Tongue (tissue), 2 donors: ENCODE results near the gene TCN2. TPM values are rescaled to one million over a fixed set of nuclear protein-coding genes. Genes with fewer than 3 reads are reported as not detected.
"Not testable (repeated sequence)": the region's sequence is repeated elsewhere in the genome, so short reads cannot be mapped to it uniquely, and the experiment has no call there.

ENCODE experiments used
- DNase-seq: peaks from one replicate; pipeline ENCODE4 v3.0.0-alpha.2; 2015
- total RNA-seq: library from RNA; depleted of rRNA; stranded (reverse); fragments of >200 nt; gene quantifications from one replicate; pipeline ENCODE4 v1.2.3, GENCODE V29; 2014

TCN2 gene
- total RNA-seq, 1 donor from 2014 or later, result 6.7 TPM

GRCh38 chr22:30611197-30611596 lies 4.2 kb downstream of the TCN2 start:
- DNase-seq, result no peak

DNA sequence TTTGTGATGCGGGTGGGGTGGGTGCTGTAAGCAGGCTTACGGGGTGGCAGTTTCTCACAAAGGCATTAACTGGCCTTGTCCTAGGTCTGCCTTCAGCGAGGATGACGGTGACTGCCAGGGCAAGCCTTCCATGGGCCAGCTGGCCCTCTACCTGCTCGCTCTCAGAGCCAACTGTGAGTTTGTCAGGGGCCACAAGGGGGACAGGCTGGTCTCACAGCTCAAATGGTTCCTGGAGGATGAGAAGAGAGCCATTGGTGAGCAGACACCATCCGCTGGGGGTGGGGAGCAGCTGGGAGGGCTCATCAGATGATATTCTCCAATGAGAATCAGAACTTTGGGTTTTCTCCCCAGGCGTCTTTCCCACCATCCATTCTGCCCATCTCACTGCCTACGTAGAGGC lies 5.8 kb downstream of the TCN2 start:
- no peak for DNase-seq

DNA sequence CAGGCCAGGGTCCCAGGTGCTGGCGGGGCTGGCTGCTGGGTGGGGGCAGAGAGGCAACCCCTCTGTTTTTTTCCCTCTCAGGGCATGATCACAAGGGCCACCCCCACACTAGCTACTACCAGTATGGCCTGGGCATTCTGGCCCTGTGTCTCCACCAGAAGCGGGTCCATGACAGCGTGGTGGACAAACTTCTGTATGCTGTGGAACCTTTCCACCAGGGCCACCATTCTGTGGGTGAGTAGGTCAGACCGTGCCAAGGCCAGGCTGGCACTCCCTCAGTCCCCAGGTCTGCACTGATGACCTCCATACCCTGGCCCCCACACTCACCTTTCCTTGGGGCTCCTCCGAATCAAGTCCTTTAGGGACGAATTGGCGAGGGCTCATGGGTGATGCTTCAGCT lies 7.3 kb downstream of the TCN2 start:
- no peak for DNase-seq

DNA sequence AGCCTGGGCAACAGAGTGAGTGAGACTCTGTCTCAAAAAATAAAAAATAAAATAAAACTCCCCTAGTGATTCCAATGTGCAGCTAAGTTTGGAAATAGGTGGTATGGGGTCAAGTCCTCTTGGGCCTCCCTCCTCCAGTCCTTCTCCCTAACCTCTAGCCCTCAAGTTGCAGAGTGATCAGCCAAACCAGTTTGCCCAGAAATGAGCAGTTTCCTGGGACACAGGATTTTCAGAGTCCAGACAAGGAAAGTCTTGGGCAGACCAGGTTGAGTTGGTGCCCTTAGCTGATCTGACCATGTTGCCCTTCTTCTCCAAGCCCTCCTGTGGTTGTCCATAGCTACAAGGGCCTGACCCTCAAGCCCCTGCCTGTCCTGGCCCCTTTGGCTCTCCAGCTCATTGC lies 7.9 kb downstream of the TCN2 start:
- DNase-seq, result no peak

- DNase-seq, result no peak
Observed at GRCh38 chr22:30615543-30615954, 8.6 kb downstream of the TCN2 start.

DNA sequence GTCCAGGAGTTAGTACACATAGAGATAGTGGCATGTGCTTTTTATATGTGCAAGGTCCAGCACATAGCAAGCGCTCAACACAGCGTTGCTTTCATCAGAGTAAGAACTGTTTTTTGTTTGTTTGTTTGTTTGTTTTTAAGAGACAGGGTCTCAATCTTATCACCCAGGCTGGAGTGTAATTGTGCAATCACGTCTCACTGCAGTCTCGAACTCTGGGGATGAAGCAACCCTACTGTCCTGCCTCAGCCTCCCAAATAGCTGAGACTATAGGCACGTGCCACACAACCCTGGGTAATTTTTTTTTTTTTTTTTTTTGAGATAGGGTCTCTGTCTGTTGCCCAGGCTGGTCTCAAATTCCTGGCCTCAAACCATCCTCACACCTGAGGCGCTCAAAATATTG lies 10.8 kb downstream of the TCN2 start:
- DNase-seq, result no peak

GRCh38 chr22:30619909-30620308 lies 12.9 kb downstream of the TCN2 start:
- not testable (repeated sequence) for DNase-seq

DNA sequence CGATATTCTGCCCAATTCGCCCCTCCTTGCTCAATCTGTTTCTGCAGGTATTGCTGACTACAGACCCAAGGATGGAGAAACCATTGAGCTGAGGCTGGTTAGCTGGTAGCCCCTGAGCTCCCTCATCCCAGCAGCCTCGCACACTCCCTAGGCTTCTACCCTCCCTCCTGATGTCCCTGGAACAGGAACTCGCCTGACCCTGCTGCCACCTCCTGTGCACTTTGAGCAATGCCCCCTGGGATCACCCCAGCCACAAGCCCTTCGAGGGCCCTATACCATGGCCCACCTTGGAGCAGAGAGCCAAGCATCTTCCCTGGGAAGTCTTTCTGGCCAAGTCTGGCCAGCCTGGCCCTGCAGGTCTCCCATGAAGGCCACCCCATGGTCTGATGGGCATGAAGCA lies 19.4 kb downstream of the TCN2 start:
- no peak for DNase-seq

DNA sequence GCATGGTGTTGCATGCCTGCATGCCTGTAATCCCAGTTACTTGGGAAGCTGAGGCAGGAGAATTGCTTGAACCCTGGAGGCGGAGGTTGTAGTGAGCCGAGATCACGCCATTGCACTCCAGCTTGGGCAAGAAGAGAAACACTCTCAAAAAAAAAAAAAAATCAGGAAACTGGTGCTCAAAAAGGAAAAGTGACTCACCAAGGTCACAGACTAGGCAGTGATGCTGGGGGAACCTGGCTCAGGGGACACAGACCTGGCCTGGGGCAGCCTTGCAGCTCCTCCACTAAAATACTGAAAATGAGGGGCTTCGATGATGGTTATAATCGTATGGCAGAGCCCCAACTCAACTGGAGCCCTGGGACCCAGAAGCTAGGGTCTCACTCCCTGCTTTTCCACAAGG lies 20.5 kb downstream of the TCN2 start:
- no peak for DNase-seq

GRCh38 chr22:30628491-30628890 lies 21.5 kb downstream of the TCN2 start:
- peak; percentile 37 for DNase-seq

- DNase-seq, result not testable (repeated sequence)
Observed at GRCh38 chr22:30631469-30631868, 24.5 kb downstream of the TCN2 start.

DNA sequence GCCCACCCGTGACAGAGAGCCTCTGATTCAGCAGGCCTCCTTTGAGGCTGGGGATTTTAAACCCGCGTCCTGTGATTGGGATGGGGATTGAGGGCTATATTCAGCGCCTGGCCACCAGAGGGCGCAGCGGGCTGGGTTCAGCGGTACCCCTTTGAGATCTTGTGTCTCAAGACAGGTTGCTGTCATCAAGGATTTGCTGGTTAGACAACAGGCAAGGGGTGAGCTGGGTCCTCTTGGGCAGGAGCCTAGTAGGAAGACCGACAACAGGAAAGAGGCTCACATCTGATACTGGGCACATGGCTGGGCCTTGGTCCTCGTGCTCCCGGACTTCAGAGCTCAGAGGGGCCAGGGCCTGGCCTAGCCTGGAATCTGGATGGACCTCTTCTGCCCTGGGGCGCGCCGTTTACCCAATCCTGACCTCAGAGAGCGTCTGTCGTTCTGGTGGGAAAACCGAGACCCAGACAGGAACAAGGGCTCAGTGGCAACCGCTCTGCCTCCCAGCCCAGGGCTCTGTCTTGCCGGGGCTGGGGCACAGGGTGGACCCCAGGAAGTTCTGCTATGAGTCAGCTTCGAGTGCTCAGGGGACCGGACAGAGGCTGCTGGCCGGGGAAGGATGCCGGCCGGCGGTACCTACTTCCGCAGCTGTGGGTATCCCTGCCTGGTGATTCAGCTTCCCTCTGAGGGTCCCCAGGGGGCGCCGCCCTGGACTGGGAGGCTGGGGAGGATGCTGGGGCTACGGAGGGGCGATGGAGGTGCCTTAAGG lies 27.7 kb downstream of the TCN2 start:
- DNase-seq, result peak; percentile 91

DNA sequence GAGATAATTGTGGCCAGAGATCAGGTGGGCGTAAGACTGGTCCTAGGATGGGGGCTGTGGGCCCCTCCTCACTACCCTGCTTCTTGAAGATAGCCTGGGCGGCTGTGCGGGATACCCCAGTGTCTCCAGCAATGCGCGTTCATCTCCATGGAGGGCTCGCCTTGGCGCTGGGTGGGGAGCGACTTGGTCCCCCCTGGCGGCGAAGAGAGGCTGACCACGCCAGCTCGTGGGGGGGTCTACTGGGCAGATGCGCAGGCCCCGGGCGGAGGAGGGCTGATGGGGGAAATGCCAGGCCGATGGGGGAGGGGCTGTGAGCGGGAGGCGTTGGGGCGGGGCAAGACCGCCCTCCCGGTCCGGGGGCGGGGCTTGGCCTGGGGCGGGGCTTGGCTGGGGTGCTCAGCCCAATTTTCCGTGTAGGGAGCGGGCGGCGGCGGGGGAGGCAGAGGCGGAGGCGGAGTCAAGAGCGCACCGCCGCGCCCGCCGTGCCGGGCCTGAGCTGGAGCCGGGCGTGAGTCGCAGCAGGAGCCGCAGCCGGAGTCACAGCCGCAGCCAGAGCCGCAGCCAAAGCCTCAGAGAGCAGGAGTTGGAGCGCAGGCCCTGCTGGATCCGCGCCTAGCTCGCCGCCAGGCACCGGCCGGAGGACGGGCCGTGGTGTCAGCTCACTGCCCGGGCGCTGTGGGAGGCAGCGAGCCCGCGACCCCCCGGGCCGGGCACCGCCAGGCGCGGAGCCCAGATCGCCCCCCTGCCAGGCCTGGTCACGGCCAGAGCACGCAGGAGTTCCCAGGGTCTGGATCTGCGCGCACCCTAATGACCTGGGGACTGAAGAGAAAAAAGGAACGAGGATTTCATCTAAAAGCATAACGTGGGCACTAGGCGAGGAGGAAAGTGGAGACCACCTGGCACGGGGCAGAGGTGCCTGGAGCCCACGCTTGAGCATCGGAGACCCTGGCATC lies 28.6 kb downstream of the TCN2 start, which contains the start of gene SLC35E4:
TSS of gene SLC35E4 (plus strand) at position 509 of the 953 bp plus-strand sequence. CDS start 670 bp downstream, outside the sequence.
- DNase-seq, result peak; percentile 95

GRCh38 chr22:30636226-30637077 lies 29.5 kb downstream of the TCN2 start:
- no peak for DNase-seq

DNA sequence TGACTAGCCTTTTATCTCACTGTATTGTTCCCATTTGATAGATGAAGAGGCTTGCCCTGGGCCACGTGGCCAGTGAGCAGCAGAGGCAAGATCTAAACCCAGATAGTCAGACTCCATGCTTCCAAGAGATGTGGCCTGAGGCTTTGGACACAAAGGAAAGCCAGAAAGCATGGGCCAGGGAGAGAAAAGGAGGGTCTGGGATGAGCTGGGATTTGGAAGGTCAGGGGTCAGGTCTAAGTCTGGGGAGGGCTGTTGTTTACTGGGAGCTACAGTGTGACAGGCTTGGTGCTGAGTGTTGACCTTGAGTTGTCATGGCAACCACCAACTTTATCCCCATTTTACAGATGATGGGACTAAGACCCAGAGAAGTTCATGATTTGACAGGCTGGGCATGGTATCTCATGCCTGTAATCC lies 30.7 kb downstream of the TCN2 start:
- DNase-seq, result no peak

DNA sequence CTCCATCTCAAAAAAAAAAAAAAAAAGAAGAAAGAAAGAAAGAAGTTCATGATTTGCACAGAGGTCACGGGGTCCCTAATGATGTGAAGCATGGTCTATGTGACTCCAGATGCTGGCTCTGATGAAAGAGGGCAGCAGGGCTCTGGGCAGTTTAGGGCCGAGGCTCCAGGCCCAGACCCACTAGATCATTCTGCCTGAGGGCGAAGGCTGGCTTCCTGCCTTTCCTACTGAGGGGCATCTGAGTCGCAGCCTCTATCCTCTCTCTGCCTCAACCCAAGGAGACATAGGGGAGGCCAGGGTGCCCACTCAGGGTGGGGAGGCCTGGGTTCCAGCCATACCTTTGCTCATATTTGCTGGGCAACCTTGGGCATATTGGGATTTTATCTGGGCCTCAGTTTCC lies 33.4 kb downstream of the TCN2 start:
- no peak for DNase-seq

GRCh38 chr22:30640839-30641430 lies 34.0 kb downstream of the TCN2 start:
- DNase-seq, result no peak

DNA sequence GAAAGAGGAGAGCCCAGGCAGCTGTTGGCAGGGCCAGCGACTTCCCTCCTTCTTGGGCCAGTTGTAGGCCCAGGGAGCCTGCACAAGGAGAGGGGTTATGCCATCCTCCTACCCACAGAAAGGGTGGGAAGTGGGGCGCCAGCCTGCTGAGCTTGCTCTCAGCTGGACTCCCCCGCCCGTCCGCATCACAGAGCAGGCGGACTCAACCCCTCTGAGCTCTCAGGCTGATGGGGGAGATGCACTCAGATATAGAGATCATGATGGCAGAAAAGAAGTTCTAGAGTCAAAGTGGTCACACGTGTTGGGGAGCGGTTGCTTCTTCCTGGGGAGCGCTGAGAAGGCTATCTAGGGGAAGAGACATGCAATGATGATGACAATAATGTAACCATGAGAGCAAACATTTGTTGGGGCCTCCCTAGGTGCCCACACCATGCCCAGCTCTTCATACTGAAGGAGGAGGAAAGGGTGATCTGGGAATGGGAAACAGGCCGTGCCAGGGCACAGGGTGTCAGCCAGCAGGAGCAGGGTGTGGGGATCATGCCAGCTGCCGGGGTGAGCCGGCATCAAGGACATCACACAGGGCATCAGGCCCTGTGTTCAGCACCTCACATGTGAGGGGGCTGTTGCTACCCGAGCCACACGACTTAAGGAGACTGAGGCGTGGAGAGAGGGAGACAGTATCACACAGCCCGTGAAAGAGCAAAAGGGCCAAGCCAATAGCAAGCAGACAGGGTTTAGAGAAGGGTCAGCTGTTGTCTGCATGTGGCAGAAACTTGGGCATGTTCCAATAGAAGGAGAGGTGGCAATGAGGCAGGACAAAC lies 36.3 kb downstream of the TCN2 start:
- DNase-seq, result no peak

DNA sequence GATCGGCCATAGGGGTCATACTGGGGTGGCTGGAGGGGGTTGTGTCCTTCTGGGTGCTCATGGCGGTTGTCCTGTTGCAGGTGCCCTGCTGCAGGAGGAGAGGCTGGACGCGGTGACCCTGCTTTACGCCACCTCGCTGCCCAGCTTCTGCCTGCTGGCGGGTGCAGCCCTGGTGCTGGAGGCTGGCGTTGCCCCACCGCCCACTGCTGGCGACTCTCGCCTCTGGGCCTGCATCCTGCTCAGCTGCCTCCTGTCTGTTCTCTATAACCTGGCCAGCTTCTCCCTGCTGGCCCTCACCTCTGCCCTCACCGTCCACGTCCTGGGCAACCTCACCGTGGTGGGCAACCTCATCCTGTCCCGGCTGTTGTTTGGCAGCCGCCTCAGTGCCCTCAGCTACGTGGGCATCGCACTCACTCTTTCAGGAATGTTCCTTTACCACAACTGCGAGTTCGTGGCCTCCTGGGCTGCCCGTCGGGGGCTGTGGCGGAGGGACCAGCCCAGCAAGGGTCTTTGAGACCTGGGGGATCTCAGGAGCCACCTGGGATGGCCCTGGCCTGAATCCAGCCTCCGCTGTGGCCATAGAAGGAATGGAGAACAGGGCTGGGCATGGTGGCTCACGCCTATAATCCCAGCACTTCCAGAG lies 39.7 kb downstream of the TCN2 start:
- DNase-seq, result no peak

DNA sequence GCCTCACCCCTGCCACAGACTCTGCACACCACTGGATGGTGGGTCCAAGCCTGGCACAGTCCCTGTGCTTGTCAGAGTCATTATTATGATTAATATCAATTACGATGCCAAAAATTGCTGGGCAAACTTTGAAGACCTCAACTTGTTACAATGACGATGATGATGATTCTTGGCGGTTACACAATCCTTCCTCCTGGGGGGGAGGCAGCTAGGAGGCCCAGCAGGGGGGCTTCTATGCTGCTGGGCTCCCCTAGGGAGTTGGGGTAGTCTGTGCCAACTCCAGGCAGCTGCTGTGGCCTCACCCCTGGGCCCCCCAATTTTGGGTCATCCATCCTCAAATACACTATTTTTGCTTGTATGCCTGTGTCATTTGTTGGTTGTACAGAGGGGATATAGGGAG lies 40.6 kb downstream of the TCN2 start:
- no peak for DNase-seq
